Bone marrow (tissue), 2 donors: Measurements from ENCODE around the gene ALG3.

Experiments used
- DNase-seq, 2 donors: peaks; one replicate each; lab custom pipeline; 2025; lab: John Stamatoyannopoulos, UW

Gene ALG3

GRCh38 chr3:184259878-184260723 is 11.3 kb upstream of the ALG3 start:
- no peak for DNase-seq

GRCh38 chr3:184259396-184259877 is 10.7 kb upstream of the ALG3 start:
- no peak for DNase-seq

- no peak for DNase-seq
Measured at GRCh38 chr3:184258926-184259325, 10.2 kb upstream of the ALG3 start.

DNA sequence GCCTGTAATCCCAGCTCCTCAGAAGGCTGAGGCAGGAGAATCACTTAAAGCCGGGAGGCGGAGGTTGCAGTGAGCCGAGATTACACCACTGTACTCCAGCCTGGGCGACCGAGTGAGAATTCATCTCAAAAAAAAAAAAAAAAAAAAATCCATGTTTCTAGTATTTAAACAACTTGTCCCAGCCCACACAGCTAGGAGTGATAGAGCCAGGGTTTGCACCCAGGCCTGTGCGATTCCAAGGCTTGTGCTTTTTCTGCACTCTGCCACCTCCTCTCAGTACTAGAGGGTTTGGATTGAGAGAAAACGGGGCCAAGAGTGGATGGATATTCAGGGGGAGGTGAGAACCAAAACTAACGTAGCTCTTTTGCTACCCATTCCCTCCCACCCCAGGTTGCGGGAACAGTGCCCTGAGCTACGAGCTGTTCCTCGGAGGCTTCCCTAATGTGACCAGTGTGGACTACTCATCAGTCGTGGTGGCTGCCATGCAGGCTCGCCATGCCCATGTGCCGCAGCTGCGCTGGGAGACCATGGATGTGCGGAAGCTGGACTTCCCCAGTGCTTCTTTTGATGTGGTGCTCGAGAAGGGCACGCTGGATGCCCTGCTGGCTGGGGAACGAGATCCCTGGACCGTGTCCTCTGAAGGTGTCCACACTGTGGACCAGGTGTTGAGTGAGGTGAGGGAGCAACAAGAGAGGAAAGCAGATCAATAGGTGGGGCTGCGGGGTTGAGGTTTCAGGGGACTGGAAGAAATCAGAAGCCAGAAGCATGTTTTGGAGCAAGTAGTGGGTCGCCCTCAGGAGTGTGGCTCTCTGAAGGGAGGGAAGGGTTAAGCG is 8.5 kb upstream of the ALG3 start:
- no peak for DNase-seq

DNA sequence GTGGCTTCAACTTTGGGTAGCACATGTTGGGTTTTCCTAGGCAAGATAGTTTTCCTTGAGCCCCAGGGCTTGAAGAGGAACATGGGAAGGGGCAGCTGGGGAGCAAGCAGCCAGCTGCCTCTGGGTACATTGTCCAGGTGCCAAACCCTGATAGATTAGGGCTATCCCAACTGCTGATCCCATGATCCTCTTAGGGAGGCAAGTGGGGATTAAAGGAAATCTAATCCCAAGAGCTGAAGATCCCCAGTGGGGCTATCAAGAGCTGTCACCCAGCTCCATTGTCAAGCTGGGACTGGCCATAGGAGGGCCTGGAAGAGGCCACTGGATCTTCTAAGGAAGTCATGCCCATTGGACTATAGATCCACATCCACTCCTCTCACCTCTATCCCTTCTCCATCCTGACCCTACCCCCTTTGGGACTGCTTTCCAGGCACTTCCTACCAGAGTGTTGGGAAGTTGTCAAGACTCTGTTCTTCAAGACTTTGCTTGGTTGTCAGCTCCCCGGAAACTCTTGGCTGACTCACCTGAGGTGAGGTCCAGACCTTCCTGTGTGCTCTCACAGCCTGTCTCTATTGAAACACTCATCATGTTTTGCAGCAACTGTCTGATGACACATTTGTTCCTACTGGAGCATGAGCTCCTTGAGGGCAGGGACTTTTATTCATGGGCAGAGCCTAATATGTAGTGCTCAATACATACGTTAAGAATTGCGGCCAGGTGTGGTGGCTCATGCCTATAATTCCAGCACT is 6.7 kb upstream of the ALG3 start:
- no peak for DNase-seq

GRCh38 chr3:184250167-184250828 is 1.5 kb upstream of the ALG3 start:
- DNase-seq, result peak; percentile 50 to 84

DNA sequence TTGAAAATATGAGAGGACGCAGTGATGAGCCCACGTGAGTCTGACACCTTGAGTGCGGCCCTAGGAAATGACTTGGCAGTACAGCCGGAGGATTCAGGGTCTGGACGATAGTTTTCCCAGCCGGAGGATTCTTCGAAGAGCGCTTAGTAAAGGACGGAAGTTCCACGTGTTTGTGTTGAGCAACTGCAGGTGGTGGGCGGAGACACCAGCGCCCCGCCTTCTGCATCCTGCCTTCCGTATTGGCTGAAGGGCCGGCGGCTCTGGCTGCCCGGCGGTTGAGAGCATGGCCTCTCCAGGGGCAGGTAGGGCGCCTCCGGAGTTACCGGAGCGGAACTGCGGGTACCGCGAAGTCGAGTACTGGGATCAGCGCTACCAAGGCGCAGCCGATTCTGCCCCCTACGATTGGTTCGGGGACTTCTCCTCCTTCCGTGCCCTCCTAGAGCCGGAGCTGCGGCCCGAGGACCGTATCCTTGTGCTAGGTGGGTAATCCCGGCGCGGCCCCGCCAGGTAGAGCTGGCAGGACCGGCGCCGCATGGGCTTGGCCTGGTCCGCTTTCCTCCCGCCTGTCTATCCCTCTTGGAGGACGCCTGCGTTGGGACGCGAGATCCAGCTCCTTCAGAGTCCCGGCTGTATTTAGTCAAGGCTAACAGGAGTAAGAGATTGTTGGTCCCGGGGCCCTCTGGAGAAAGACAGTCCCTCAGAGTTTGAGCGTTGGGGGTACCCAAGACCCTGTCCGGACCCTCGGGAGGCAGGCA is 827 bp upstream of the ALG3 start, which contains the start of gene EEF1AKMT4:
EEF1AKMT4 (plus strand) TSS at position 261 of the 755 bp plus-strand sequence; CDS start at position 284, 23 bp downstream.
- peak; percentile 83 to 93 for DNase-seq

DNA sequence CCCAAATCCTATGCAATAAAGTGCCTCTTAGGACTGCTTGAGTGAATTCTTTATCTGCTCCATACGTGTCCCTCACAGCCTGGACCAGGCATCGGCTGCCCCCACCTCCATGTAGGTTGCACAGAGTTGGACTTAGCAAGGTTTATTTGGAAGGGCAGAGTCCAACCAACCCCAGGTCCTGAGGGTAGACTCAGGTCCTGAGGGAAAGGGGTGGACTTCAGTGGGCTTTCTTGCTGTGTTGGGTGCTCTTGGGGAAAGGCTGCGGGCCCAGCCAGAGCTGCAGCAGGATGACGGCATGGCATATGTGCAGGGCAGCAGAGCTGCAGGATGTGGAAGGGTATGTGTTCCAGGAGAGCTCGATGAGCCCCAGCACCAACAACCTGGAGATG is 6.5 kb downstream of the ALG3 start:
- DNase-seq, result no peak

DNA sequence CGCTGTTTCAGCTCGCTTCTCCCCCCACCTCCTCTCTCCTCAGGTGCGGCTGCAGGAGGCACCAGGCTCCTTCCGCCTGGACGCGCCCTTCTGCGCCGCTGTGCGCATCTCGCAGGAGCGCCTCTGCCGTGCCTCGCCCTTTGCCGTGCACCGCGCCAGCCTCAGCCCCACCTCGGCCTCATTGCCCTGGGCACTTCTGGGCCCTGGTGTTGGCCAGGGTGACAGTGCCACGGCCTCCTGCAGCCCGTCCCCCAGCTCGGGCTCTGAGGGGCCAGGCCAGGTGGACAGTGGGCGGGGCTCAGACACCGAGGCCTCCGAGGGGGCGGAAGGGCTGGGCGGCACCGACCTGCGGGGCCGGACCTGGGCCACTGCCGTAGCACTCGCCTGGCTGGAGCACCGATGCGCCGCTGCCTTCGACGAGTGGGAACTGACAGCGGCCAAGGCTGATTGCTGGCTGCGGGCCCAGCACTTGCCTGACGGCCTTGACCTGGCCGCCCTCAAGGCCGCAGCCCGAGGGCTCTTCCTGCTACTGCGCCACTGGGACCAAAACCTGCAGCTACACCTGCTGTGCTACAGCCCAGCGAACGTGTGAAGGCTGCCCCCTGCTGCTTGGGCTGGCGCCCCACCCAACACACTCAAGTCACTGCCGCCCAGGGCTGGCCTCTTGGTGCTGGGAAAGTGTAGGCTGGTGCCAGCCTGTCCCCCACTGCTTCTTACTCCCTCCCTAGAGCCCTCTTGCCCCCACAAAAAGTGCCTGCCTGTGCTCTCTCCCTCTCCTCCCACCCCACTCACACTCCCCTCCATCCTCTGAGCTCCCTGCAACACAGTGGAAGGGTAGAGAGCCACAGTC is 7.1 kb downstream of the ALG3 start:
- DNase-seq, result no peak

DNA sequence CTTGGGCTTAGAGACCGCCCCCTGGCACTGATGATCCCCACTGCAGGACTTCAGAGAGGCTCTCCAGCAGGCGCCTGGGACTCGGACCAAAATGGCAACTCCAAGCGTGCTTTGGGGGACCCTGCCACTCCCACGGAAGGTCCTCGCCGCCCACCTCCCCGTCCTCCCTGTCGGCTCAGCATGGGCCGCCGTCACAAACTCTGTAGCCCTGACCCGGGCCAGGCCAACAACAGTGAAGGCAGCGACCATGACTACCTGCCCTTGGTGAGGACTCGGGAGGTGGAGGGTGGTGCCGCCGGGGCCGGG is 7.7 kb downstream of the ALG3 start:
- DNase-seq, result no peak

DNA sequence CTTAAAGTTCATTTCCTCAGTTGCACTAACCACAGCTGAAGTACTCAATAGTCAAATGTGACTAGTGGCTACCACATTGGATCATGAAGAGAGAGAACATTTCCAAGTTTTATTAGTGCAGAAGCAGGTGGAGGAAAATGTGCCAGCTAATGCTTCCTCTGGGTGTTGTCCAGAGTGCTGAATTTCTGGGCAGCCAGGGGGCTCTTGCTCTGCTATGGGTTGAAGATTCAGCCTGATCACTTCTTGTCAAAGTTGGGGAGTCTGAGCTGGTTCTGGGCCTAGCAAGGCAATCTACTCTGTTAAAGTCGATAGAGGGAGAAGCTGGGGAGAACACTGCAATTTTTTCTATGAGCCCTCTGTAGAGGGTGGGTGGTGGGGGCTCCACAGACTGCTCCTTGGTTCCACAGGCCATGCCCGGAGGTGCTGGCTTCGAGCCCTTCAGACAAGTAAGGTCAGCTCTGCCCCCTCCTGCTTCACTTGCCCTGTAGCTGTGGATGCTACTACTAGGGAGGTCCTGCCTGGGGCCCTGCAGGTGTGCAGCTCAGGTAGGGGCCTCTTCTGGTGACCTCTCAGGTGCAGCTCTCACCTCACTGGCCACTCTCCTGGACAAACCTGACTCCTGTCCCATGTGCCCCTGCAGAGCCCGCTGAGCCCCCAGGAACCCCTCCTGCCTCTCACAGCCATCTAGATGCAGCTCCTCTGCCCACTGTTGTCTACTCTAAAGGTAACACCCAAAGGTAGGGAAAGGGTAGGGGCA is 8.2 kb downstream of the ALG3 start:
- DNase-seq, result no peak

GRCh38 chr3:184239708-184240107 is 9.1 kb downstream of the ALG3 start:
- no peak for DNase-seq

- DNase-seq, result no peak
Measured at GRCh38 chr3:184239221-184239620, 9.5 kb downstream of the ALG3 start.

DNA sequence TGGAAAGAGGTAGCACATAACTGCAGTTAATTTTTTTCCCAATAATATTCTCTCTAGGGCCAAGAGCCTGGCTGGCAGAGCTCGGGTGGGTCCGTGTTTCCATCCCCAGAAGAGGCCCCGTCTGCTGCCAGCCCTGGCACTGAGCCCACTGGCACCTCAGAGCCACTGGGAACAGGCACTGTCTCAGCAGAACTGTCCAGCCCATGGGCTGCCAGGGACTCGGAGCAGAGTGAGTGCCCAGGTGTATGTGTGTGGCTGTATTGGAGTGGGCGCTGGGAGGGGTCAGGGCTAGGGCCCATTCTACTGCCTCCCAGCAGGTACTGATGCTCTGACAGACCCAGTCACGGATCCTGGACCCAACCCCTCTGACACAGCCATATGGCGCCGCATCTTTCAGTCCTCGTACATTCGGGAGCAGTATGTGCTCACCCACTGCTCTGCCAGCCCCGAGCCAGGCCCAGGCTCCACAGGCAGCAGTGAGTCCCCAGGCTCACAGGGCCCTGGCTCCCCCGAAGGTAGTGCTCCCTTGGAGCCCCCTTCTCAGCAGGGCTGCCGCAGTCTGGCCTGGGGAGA is 10.4 kb downstream of the ALG3 start:
- DNase-seq, result no peak

DNA sequence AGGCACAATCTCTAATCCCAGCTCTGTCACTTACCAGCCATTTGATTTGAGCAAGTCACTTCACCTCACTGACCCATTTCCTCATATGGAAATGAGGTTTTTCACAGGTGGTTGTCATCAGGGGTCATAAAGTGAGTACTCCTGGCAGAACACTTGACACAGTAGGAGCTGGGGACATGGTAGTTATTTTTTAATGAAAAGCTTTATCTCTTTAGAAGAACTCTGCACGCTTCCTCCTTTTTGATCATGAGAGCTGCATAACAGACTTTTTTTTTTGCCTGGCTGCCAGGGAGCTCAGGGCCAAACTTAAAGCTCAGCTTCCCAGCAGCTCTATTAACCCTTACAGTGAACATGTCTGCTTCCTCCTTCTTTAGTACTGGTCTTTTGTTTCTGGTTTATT is 11.0 kb downstream of the ALG3 start:
- DNase-seq, result no peak

GRCh38 chr3:184237211-184237610 is 11.6 kb downstream of the ALG3 start:
- DNase-seq, result no peak

GRCh38 chr3:184236636-184237035 is 12.1 kb downstream of the ALG3 start:
- no peak for DNase-seq

DNA sequence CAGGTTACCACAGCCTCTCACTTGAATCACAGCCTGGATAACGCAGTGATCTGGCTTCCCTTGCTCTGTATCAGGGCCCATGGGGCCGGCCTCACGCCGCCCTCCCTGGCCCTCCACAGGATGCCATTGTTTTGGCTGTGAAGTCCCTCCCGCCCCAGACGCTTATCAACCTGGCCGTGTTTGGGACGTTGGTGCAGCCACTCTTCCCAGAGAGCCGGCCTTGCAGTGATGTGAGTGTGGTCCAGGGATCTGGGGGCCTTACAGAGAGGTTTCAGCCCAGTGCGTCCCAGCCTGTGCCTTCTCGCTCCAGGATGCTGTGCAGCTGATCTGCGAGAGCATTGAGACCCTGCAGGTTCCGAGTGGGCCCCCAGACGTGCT is 12.7 kb downstream of the ALG3 start:
- no peak for DNase-seq

- no peak for DNase-seq
Measured at GRCh38 chr3:184235381-184236032, 13.3 kb downstream of the ALG3 start.
